ENCODE measurements around the gene CARD10. TPM values are rescaled to one million over a fixed set of nuclear protein-coding genes. Genes with fewer than 3 reads are reported as not detected.

Gene CARD10
- total and polyA plus RNA-seq, 2 of the 13 experiments (the other 11 are each of a cell fraction or from before 2014, with no cell fraction given) = 35.2 to 55.8 TPM

DNA sequence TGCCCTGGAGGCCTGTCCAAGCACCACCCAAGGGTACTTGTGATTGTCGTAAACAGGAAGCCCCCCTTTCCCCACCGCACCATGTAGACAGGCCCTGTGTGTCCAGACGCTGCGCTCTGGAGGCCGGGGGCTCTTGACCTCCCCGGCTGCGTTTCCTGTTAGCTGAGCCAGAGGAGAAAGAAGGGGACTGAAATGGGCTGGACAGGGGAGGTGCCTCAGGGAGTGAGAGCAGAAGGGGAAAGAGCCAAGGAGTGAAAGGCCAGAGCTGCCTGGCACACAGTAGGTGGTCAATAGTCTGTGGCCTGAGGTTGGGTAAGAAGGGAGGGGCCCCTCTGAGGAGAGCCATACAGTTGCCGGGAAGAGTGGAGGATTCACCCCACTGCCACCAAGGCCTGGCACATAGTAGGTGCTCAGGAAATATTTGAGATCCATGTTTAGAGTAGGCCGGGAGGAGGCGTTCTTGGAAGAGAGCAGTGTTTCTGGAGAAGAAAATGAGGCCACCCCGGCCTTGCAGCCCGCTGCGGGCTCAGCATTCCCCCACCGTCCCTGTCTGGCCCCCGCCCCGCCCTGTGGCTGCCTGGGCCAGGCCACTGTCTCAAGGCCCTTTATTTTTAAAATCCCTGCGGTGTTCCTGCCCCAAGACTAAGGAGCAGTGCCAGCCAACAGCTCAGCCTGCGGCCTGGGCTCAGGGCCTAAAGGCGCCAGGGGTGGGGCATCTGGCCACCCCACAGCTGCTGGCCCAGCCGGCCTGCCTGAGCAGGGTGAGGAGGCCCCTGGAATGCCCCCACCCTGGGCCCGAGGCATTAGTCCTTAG is 27.4 kb upstream of the CARD10 start (continued):
- TF ChIP-seq ZNF569 (CRISPR knock-in tag; IDR thresholded peaks at IDR 0.05; ENCODE audit: borderline replicate concordance) (no peak), SATB2 (CRISPR knock-in tag; IDR thresholded peaks at IDR 0.05) (no peak), ZNF570 (CRISPR knock-in tag; IDR thresholded peaks at IDR 0.05; ENCODE audit: borderline replicate concordance) (no peak), ZNF614 (CRISPR knock-in tag; IDR thresholded peaks at IDR 0.05; ENCODE audit: borderline replicate concordance) (no peak), SOX6 (IDR thresholded peaks at IDR 0.05) (no peak), SOX6 (CRISPR knock-in tag; IDR thresholded peaks at IDR 0.05) (no peak), ZNF326 (CRISPR knock-in tag; IDR thresholded peaks at IDR 0.05; ENCODE audit: borderline replicate concordance) (no peak), REXO4 (CRISPR knock-in tag; IDR thresholded peaks at IDR 0.05; ENCODE audit: borderline replicate concordance) (no peak), IRF1 (CRISPR knock-in tag; IDR thresholded peaks at IDR 0.05; ENCODE audit: low read depth) (no peak), ZNF709 (CRISPR knock-in tag; IDR thresholded peaks at IDR 0.05) (no peak), SNAPC2 (CRISPR knock-in tag; IDR thresholded peaks at IDR 0.05) (no peak), ZNF124 (CRISPR knock-in tag; IDR thresholded peaks at IDR 0.05) (no peak), CTCF (CRISPR knock-in tag; IDR thresholded peaks at IDR 0.05) (no peak), ZBTB20 (CRISPR knock-in tag; IDR thresholded peaks at IDR 0.05; ENCODE audit: borderline replicate concordance, low read depth) (no peak), ZC3H13 (CRISPR knock-in tag; IDR thresholded peaks at IDR 0.05) (no peak), ZBTB26 (CRISPR knock-in tag; IDR thresholded peaks at IDR 0.05; ENCODE audit: borderline replicate concordance) (no peak)
- TF ChIP-seq, protein P1, sequence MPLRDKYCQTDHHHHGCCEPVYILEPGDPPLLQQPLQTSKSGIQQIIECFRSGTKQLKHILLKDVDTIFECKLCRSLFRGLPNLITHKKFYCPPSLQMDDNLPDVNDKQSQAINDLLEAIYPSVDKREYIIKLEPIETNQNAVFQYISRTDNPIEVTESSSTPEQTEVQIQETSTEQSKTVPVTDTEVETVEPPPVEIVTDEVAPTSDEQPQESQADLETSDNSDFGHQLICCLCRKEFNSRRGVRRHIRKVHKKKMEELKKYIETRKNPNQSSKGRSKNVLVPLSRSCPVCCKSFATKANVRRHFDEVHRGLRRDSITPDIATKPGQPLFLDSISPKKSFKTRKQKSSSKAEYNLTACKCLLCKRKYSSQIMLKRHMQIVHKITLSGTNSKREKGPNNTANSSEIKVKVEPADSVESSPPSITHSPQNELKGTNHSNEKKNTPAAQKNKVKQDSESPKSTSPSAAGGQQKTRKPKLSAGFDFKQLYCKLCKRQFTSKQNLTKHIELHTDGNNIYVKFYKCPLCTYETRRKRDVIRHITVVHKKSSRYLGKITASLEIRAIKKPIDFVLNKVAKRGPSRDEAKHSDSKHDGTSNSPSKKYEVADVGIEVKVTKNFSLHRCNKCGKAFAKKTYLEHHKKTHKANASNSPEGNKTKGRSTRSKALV (CRISPR knock-in tag; IDR thresholded peaks at IDR 0.05) = no peak
- TF ChIP-seq, protein P2, sequence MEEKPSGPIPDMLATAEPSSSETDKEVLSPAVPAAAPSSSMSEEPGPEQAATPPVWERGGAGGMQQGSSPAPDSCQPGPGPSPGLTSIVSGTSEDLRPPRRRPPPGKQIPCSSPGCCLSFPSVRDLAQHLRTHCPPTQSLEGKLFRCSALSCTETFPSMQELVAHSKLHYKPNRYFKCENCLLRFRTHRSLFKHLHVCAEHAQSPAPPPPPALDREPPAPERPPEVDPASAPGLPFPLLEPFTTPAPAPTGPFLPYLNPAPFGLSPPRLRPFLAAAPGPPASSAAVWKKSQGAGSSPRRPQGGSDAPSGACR (CRISPR knock-in tag; IDR thresholded peaks at IDR 0.05) = no peak
- TF ChIP-seq, protein P3, sequence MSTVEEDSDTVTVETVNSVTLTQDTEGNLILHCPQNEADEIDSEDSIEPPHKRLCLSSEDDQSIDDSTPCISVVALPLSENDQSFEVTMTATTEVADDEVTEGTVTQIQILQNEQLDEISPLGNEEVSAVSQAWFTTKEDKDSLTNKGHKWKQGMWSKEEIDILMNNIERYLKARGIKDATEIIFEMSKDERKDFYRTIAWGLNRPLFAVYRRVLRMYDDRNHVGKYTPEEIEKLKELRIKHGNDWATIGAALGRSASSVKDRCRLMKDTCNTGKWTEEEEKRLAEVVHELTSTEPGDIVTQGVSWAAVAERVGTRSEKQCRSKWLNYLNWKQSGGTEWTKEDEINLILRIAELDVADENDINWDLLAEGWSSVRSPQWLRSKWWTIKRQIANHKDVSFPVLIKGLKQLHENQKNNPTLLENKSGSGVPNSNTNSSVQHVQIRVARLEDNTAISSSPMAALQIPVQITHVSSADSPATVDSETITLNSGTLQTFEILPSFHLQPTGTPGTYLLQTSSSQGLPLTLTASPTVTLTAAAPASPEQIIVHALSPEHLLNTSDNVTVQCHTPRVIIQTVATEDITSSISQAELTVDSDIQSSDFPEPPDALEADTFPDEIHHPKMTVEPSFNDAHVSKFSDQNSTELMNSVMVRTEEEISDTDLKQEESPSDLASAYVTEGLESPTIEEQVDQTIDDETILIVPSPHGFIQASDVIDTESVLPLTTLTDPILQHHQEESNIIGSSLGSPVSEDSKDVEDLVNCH (CRISPR knock-in tag; IDR thresholded peaks at IDR 0.05) = no peak
- TF ChIP-seq, protein P4, sequence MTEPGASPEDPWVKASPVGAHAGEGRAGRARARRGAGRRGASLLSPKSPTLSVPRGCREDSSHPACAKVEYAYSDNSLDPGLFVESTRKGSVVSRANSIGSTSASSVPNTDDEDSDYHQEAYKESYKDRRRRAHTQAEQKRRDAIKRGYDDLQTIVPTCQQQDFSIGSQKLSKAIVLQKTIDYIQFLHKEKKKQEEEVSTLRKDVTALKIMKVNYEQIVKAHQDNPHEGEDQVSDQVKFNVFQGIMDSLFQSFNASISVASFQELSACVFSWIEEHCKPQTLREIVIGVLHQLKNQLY (CRISPR knock-in tag; IDR thresholded peaks at IDR 0.05) = no peak

Data from HepG2 (cell line).